ENCODE results near the gene PLK2.

Gene PLK2

DNA sequence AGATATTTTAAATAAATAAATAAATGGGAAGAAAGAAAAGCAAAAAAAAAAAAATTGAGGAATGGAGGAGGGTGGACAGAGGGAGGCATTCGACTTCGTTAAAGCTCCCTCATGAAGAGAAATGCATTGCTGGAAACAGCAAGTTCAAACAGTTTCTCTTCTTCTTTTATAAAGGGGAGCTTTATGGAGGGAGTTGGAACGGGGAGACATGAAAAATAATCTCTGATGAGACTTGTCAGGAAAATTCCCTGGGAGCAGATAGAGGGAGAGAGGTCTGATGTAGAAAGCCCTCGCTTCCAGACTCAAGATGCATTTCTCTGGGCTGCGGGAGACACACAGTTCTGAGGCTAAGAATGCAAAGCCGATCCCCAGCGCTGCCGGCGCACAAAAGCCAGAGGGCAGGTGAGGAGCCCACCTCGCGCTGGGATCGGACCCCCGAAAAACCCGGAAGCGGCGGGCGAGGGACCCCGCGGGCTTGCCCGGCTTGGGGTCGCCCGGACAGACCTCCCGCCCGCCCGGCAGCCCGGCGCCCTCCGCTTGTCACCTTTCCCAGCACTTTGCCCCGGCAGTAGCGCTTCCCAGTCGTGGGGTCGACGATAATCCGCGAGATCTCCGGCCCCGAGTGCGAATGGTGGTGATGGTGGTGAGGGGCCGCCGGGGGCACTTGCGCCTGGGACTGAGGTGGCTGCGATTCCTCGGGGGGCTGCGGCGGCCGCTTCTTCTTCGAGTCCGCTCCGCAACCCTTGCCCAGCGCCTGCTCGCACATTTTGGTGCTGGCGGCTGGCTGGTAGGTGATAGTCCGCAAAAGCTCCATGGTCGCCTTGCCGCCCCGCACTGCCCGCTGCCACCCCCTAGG, 512 bp downstream of the PLK2 start:
- Histone ChIP-seq H3K27ac (ENCODE audit: low read depth, low read length) (peak overlapping the region; percentile 73), H3K79me1 (ENCODE audit: low read length) (peaks cover 14% of the 10 kb centered on the region), H3K27me3 (ENCODE audit: insufficient read depth, low read length) (no peaks in the 10 kb centered on the region), H3K23ac (ENCODE audit: low read length) (no peak overlapping the region), H3K4me3 (ENCODE audit: low read depth, low read length) (peak overlapping the region; percentile 99), H3K4me2 (ENCODE audit: low read length) (peak overlapping the region; percentile 93), H2AFZ (ENCODE audit: insufficient read depth, low read length, poor library complexity) (peak overlapping the region; percentile 40), H3K4ac (ENCODE audit: low read depth, low read length) (peak overlapping the region; percentile 97), H3K9ac (ENCODE audit: low read length) (peak overlapping the region; percentile 99), H3K18ac (ENCODE audit: low read length) (peak overlapping the region; percentile 92), H3K36me3 (ENCODE audit: control insufficient read depth in 1 of 2, insufficient read depth in 2 of 2, low read length in 2 of 2) (peaks cover 5 to 17% of the 10 kb centered on the region in 2 experiments), H4K91ac (ENCODE audit: low read depth, low read length) (peak overlapping the region; percentile 55), H2BK120ac (ENCODE audit: insufficient read depth, low read length, poor library complexity) (peak overlapping the region; percentile 70), H4K8ac (ENCODE audit: low read depth, low read length) (peak overlapping the region; percentile 36), H2AK5ac (ENCODE audit: low read length) (peak overlapping the region; percentile 52), H3K9me3 (ENCODE audit: insufficient read depth, low read depth, low read length) (no peaks in the 10 kb centered on the region), H3K4me1 (ENCODE audit: control insufficient read depth in 1 of 2, insufficient read depth in 2 of 2, low read length in 2 of 2) (peaks cover 2 to 6% of the 10 kb centered on the region in 2 experiments), H4K12ac (ENCODE audit: low read depth, low read length) (peak overlapping the region; percentile 44), H2BK12ac (ENCODE audit: low read length) (no peak overlapping the region), H3K14ac (ENCODE audit: low read length) (peak overlapping the region; percentile 82), H2BK5ac (ENCODE audit: low read depth, low read length, poor library complexity) (peak overlapping the region; percentile 88), H3K79me2 (ENCODE audit: control insufficient read depth, insufficient read depth, low read length, poor library complexity) (peaks cover 12% of the 10 kb centered on the region)
- peak; percentile 28 to 61 for DNase-seq
- no CpG with 5 or more reads among the region's 57 CpGs for WGBS (ENCODE audit: extremely low coverage, insufficient coverage, insufficient read length)

DNA sequence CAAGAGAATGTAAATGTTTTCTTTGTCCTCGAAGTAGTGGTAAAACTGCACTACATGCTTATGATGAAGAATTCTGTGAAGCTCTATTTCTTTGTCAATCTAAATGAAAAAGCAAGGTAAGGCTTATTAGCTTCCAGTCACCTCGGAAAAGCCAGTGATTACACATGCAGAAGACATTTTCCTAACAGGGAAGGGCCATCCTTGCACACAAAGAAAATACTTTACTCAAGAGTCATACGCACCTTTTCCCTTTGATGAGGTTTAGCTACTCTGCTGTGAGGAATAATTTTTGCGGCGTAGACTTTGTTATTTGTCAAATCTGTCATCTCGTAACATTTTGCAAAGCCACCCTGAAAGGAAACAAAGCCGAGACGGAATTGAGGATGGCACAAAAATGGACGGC, 1.1 kb downstream of the PLK2 start:
- Histone ChIP-seq H4K12ac (ENCODE audit: low read depth, low read length) (no peak overlapping the region), H2BK12ac (ENCODE audit: low read length) (no peak overlapping the region), H2BK120ac (ENCODE audit: insufficient read depth, low read length, poor library complexity) (no peak overlapping the region), H3K14ac (ENCODE audit: low read length) (no peak overlapping the region), H3K4me1 (ENCODE audit: control insufficient read depth in 1 of 2, insufficient read depth in 2 of 2, low read length in 2 of 2) (peaks cover 2 to 6% of the 10 kb centered on the region in 2 experiments), H3K23ac (ENCODE audit: low read length) (no peak overlapping the region), H2AK5ac (ENCODE audit: low read length) (no peak overlapping the region), H3K18ac (ENCODE audit: low read length) (no peak overlapping the region), H3K4me3 (ENCODE audit: low read depth, low read length) (no peak overlapping the region), H3K79me2 (ENCODE audit: control insufficient read depth, insufficient read depth, low read length, poor library complexity) (peaks cover 12% of the 10 kb centered on the region), H3K79me1 (ENCODE audit: low read length) (peaks cover 14% of the 10 kb centered on the region), H3K36me3 (ENCODE audit: control insufficient read depth in 1 of 2, insufficient read depth in 2 of 2, low read length in 2 of 2) (peaks cover 5 to 21% of the 10 kb centered on the region in 2 experiments), H3K4me2 (ENCODE audit: low read length) (peak overlapping the region; percentile 93), H3K9ac (ENCODE audit: low read length) (peak overlapping the region; percentile 22), H2AFZ (ENCODE audit: insufficient read depth, low read length, poor library complexity) (no peak overlapping the region), H2BK5ac (ENCODE audit: low read depth, low read length, poor library complexity) (no peak overlapping the region), H4K8ac (ENCODE audit: low read depth, low read length) (no peak overlapping the region), H3K27me3 (ENCODE audit: insufficient read depth, low read length) (no peaks in the 10 kb centered on the region), H3K9me3 (ENCODE audit: insufficient read depth, low read depth, low read length) (no peaks in the 10 kb centered on the region), H3K27ac (ENCODE audit: low read depth, low read length) (no peak overlapping the region), H3K4ac (ENCODE audit: low read depth, low read length) (peak overlapping the region; percentile 97), H4K91ac (ENCODE audit: low read depth, low read length) (no peak overlapping the region)
- WGBS (ENCODE audit: extremely low coverage, insufficient coverage, insufficient read length): no CpG with 5 or more reads among the region's 9 CpGs
- peak; percentile 26 to 82 for DNase-seq

DNA sequence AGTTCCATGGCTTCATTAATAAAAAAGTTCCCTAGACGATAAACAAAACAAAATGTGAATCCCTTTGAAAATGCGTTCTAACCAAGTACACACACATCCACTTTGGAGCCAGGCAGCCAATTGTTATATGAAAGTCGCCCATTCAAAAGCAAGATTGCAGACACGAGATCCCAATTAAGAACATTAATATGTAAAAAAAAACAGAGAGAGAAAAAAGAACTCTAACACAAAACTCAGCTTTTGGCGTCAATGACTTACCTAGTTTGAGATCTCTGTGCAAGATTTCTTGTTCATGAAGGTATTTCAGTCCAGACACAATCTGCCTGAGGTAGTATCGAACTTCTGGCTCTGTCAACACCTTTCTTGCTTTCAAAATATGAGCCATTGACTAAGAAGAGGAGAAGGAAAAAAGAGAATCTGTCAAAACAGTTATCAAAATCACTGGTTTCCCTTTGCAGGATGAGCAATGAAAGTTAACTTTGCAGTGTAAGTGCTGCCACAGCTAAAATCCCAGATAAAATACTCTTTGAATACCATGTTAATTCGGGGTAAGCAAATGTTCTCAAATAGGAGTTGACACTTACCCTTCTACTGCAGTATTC, 1.6 kb downstream of the PLK2 start:
- peaks cover 14% of the 10 kb centered on the region for H3K79me1 ChIP-seq (ENCODE audit: low read length)
- no peaks in the 10 kb centered on the region for H3K27me3 ChIP-seq (ENCODE audit: insufficient read depth, low read length)
- H4K91ac ChIP-seq (ENCODE audit: low read depth, low read length): no peak overlapping the region
- no peak overlapping the region for H2BK5ac ChIP-seq (ENCODE audit: low read depth, low read length, poor library complexity)
- H3K23ac ChIP-seq (ENCODE audit: low read length): no peak overlapping the region
- H3K4ac ChIP-seq (ENCODE audit: low read depth, low read length): peak overlapping the region; percentile 28
- no peak overlapping the region for H3K4me3 ChIP-seq (ENCODE audit: low read depth, low read length)
- no peaks in the 10 kb centered on the region for H3K9me3 ChIP-seq (ENCODE audit: insufficient read depth, low read depth, low read length)
- H2AFZ ChIP-seq (ENCODE audit: insufficient read depth, low read length, poor library complexity): no peak overlapping the region
- H3K14ac ChIP-seq (ENCODE audit: low read length): no peak overlapping the region
- H4K8ac ChIP-seq (ENCODE audit: low read depth, low read length): no peak overlapping the region
- peak in 1 of 2 donors; percentile 27 for DNase-seq
- no peak overlapping the region for H3K9ac ChIP-seq (ENCODE audit: low read length)
- peaks cover 5 to 21% of the 10 kb centered on the region in 2 experiments for H3K36me3 ChIP-seq (ENCODE audit: control insufficient read depth in 1 of 2, insufficient read depth in 2 of 2, low read length in 2 of 2)
- no peak overlapping the region for H2BK120ac ChIP-seq (ENCODE audit: insufficient read depth, low read length, poor library complexity)
- no peak overlapping the region for H4K12ac ChIP-seq (ENCODE audit: low read depth, low read length)
- H3K18ac ChIP-seq (ENCODE audit: low read length): no peak overlapping the region
- H3K4me2 ChIP-seq (ENCODE audit: low read length): peak overlapping the region; percentile 93
- peaks cover 2 to 6% of the 10 kb centered on the region in 2 experiments for H3K4me1 ChIP-seq (ENCODE audit: control insufficient read depth in 1 of 2, insufficient read depth in 2 of 2, low read length in 2 of 2)
- no CpG with 5 or more reads among the region's 7 CpGs for WGBS (ENCODE audit: extremely low coverage, insufficient coverage, insufficient read length)
- H2AK5ac ChIP-seq (ENCODE audit: low read length): no peak overlapping the region
- H3K27ac ChIP-seq (ENCODE audit: low read depth, low read length): no peak overlapping the region
- H3K79me2 ChIP-seq (ENCODE audit: control insufficient read depth, insufficient read depth, low read length, poor library complexity): peaks cover 12% of the 10 kb centered on the region
- no peak overlapping the region for H2BK12ac ChIP-seq (ENCODE audit: low read length)

DNA sequence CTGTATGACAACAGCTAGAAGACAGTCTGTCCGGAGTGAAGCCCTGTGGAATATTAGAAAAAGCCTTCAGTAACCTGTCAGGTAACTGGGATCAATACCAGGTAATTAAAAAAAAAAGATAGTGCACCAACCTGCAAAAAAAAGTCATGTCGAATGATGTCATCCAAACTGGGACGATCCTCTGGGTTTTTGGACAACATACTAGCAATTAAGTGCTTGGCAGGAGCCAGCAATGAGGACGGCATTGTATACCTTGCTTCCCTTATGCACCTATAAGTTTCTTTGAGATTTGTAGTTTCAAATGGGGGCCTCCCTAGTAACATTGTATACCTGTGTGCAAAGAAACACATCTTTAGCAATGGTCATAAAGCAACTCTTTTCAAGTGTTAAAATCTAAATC, 2.8 kb downstream of the PLK2 start:
- peak in 1 of 2 donors; percentile 42 for DNase-seq
- Histone ChIP-seq H3K27ac (ENCODE audit: low read depth, low read length) (no peak overlapping the region), H3K9ac (ENCODE audit: low read length) (no peak overlapping the region), H2BK5ac (ENCODE audit: low read depth, low read length, poor library complexity) (no peak overlapping the region), H3K4ac (ENCODE audit: low read depth, low read length) (no peak overlapping the region), H3K36me3 (ENCODE audit: control insufficient read depth in 1 of 2, insufficient read depth in 2 of 2, low read length in 2 of 2) (peaks cover 5 to 26% of the 10 kb centered on the region in 2 experiments), H4K8ac (ENCODE audit: low read depth, low read length) (no peak overlapping the region), H4K91ac (ENCODE audit: low read depth, low read length) (no peak overlapping the region), H3K4me2 (ENCODE audit: low read length) (peak overlapping the region; percentile 53), H3K18ac (ENCODE audit: low read length) (no peak overlapping the region), H2BK120ac (ENCODE audit: insufficient read depth, low read length, poor library complexity) (no peak overlapping the region), H3K4me3 (ENCODE audit: low read depth, low read length) (no peak overlapping the region), H2AFZ (ENCODE audit: insufficient read depth, low read length, poor library complexity) (no peak overlapping the region), H3K4me1 (ENCODE audit: control insufficient read depth in 1 of 2, insufficient read depth in 2 of 2, low read length in 2 of 2) (peaks cover 2 to 7% of the 10 kb centered on the region in 2 experiments), H3K23ac (ENCODE audit: low read length) (no peak overlapping the region), H2AK5ac (ENCODE audit: low read length) (no peak overlapping the region), H3K14ac (ENCODE audit: low read length) (no peak overlapping the region), H3K9me3 (ENCODE audit: insufficient read depth, low read depth, low read length) (no peaks in the 10 kb centered on the region), H4K12ac (ENCODE audit: low read depth, low read length) (no peak overlapping the region), H3K27me3 (ENCODE audit: insufficient read depth, low read length) (no peaks in the 10 kb centered on the region), H3K79me2 (ENCODE audit: control insufficient read depth, insufficient read depth, low read length, poor library complexity) (peaks cover 12% of the 10 kb centered on the region), H2BK12ac (ENCODE audit: low read length) (no peak overlapping the region), H3K79me1 (ENCODE audit: low read length) (peaks cover 14% of the 10 kb centered on the region)
- no CpG with 5 or more reads among the region's 4 CpGs for WGBS (ENCODE audit: extremely low coverage, insufficient coverage, insufficient read length)

All from trophoblast cell (in vitro differentiated cells and primary cell).